ENCODE data around the gene COL27A1. TPM values are rescaled to one million over a fixed set of nuclear protein-coding genes. Genes with fewer than 3 reads are reported as not detected.

The COL27A1 gene
- total and polyA plus RNA-seq, 9 of the 15 experiments (the other 6 are each of a cell fraction or from before 2014, with no cell fraction given) = 0.07 TPM; not detected in 8

GRCh38 chr9:114143234-114143633 lies 12.1 kb upstream of the COL27A1 start:
- in situ Hi-C loops (cut with MboI) (no loop called here), intact Hi-C loops (cut with micrococcal nuclease) (no loop called here)
- ChIA-PET CTCF (ENCODE audit: low intra/inter-chr PET ratio) (no interaction called here), POLR2A (no interaction called here)
- H3K27me3 ChIP-seq (ENCODE audit: control insufficient read depth in 2 of 2, insufficient read depth in 2 of 2, low read length in 2 of 2) = peaks cover 4 to 43% of the 10 kb centered on the region in 2 experiments; a peak in 4 of 5 replicates
- FAIRE-seq (no peak), ATAC-seq (no peak), DNase-seq (ENCODE audit: extremely low read depth in 1 of 4, low spot score in 3 of 4) (no peak)
- no TSS peak for BruUV-seq (replicated peaks)
- WGBS (ENCODE audit: insufficient coverage, low coverage, missing lambda C conversion rate) = 3% methylated on average over 5 of the region's 5 CpGs
- H4K20me1 ChIP-seq (replicated peaks; ENCODE audit: control insufficient read depth, insufficient read depth, low read length) = 0 out of 2 replicates have a peak, but pooled peaks cover 6% of the 10 kb centered on the region
- H3K79me2 ChIP-seq (ENCODE audit: control insufficient read depth, insufficient read depth, low read length) = no peaks in the 10 kb centered on the region
- H3K9ac ChIP-seq (ENCODE audit: insufficient read depth in 1 of 2, low read depth in 2 of 2, low read length in 2 of 2) = no peak overlapping the region
- no peaks in the 10 kb centered on the region for H3K9me3 ChIP-seq (replicated peaks; ENCODE audit: control insufficient read depth, insufficient read depth, low read depth, low read length)
- no peak overlapping the region for H3K4me2 ChIP-seq (ENCODE audit: insufficient read depth, low read length)
- H3K4me3 ChIP-seq = no peak overlapping the region
- TF ChIP-seq FOXO4 (CRISPR knock-in tag; IDR thresholded peaks at IDR 0.05) = no peak
- no peak for TF ChIP-seq L3MBTL2 (IDR thresholded peaks at IDR 0.05)
- TF ChIP-seq NONO (IDR thresholded peaks at IDR 0.05; ENCODE audit: low read depth in 2 of 2, low read length in 1 of 2) = no peak
- TF ChIP-seq SMARCA5 (IDR thresholded peaks at IDR 0.05) = no peak
- TF ChIP-seq HIVEP1 (CRISPR knock-in tag; IDR thresholded peaks at IDR 0.05) = no peak
- no peak for TF ChIP-seq KLF6 (CRISPR knock-in tag; IDR thresholded peaks at IDR 0.05; ENCODE audit: borderline replicate concordance)
- TF ChIP-seq MLX (CRISPR knock-in tag; conservative IDR thresholded peaks at IDR 0.05) = no peak
- no peak for TF ChIP-seq HMGN3 (IDR thresholded peaks at IDR 0.05; ENCODE audit: borderline replicate concordance, extremely low read depth, insufficient read length, low read depth, low read length)
- no peak for TF ChIP-seq TFAM (CRISPR knock-in tag; conservative IDR thresholded peaks at IDR 0.05)
- no peak for TF ChIP-seq NCOR1 (IDR thresholded peaks at IDR 0.05)
- TF ChIP-seq STAG1 (CRISPR knock-in tag; IDR thresholded peaks at IDR 0.05; ENCODE audit: borderline replicate concordance) = no peak
- TF ChIP-seq ZNF695 (CRISPR knock-in tag; IDR thresholded peaks at IDR 0.05) = no peak
- TF ChIP-seq CHD4 (IDR thresholded peaks at IDR 0.05; ENCODE audit: insufficient read depth, insufficient replicate concordance, low read depth, low read length, poor library complexity, severe bottlenecking) = no peak
- TF ChIP-seq MECOM (CRISPR knock-in tag; IDR thresholded peaks at IDR 0.05) = no peak
- H3K4me1 ChIP-seq (replicated peaks in 1 of 2; ENCODE audit: control insufficient read depth in 2 of 2, insufficient read depth in 2 of 2, low read length in 2 of 2) = no peaks in the 10 kb centered on the region
- H3K36me3 ChIP-seq (ENCODE audit: control insufficient read depth, insufficient read depth, low read length) = no peaks in the 10 kb centered on the region
- no peak overlapping the region for H3K27ac ChIP-seq (ENCODE audit: extremely low read depth, low read depth, low read length)
- H2AFZ ChIP-seq (ENCODE audit: low read depth, low read length) = no peak overlapping the region
- H3K9me1 ChIP-seq (ENCODE audit: control insufficient read depth, insufficient read depth, low read length) = no peaks in the 10 kb centered on the region

Measured in K562 (cell line).